ENCODE results near the gene CHCHD1. TPM values are rescaled to one million over a fixed set of nuclear protein-coding genes. Genes with fewer than 3 reads are reported as not detected.
A peak's percentile ranks its signal among the peaks of the same experiment; 100 is the strongest.

The CHCHD1 gene
- total RNA-seq, 1 experiment from 2014 or later, result 36.6 TPM

- TF ChIP-seq ZNF274 (IDR thresholded peaks at IDR 0.05; ENCODE audit: low read depth, low read length), result no peak
- no peak for TF ChIP-seq POLR2A (IDR thresholded peaks at IDR 0.05; ENCODE audit: borderline replicate concordance, extremely low read depth, insufficient read depth, insufficient read length)
- TF ChIP-seq ELF1 (IDR thresholded peaks at IDR 0.05; ENCODE audit: borderline replicate concordance, low read depth), result no peak
- TF ChIP-seq FOSL1 (IDR thresholded peaks at IDR 0.05; ENCODE audit: low read depth), result no peak
- no peak for TF ChIP-seq CTCF (IDR thresholded peaks at IDR 0.05 in 2 of 3, conservative IDR thresholded peaks at IDR 0.05 in 1 of 3; ENCODE audit: borderline replicate concordance in 1 of 3, insufficient read depth in 1 of 3, low read depth in 2 of 3, low read length in 2 of 3)
These were observed 29.1 kb downstream of the CHCHD1 start (continued) for GRCh38 chr10:73810735-73811465.

GRCh38 chr10:73812657-73813056, 30.8 kb downstream of the CHCHD1 start:
- Histone ChIP-seq H3K27ac (ENCODE audit: low read depth, low read length) (no peak overlapping the region), H3K27me3 (ENCODE audit: insufficient read depth, low read length) (no peaks in the 10 kb centered on the region), H3K79me2 (ENCODE audit: insufficient read depth, low read length) (0 out of 2 replicates have a peak, but pooled peaks cover 5% of the 10 kb centered on the region), H3K9me3 (ENCODE audit: control insufficient read depth in 1 of 2, insufficient read depth in 1 of 2, low read depth in 1 of 2, low read length in 2 of 2) (no peaks in the 10 kb centered on the region), H3K9me2 (ENCODE audit: insufficient read depth) (no peaks in the 10 kb centered on the region), H2AFZ (ENCODE audit: low read depth, low read length, poor library complexity, severe bottlenecking) (no peak overlapping the region), H3K4me2 (ENCODE audit: low read length) (peak overlapping the region; percentile 53; the same call in 1 of the 2 replicates), H4K20me1 (ENCODE audit: insufficient read depth) (no peaks in the 10 kb centered on the region), H3K36me3 (ENCODE audit: control insufficient read depth in 1 of 2, insufficient read depth in 2 of 2, low read length in 2 of 2) (peaks cover 10 to 18% of the 10 kb centered on the region in 2 experiments; a peak in 3 of 4 replicates), H3K4me3 (replicated peaks in 1 of 2; ENCODE audit: low read depth in 1 of 2, low read length in 2 of 2) (no peak overlapping the region), H3K9ac (ENCODE audit: low read length) (no peak overlapping the region), H3K4me1 (ENCODE audit: control insufficient read depth in 1 of 2, insufficient read depth in 2 of 2, low read length in 2 of 2) (peaks cover 4 to 26% of the 10 kb centered on the region in 2 experiments; a peak in 3 of 4 replicates)
- no peak for ATAC-seq
- ChIA-PET RAD21 (ENCODE audit: low non-redundant PET in 1 of 2, low total read pairs in 2 of 2, uncharacterized antibody in 2 of 2, unreplicated experiment in 2 of 2) (no interaction called here), POLR2A (no interaction called here), CTCF (no interaction called here)
- DNase-seq (ENCODE audit: low read depth, low spot score), result no peak
- no TSS peak for BruUV-seq (replicated peaks)
- intact Hi-C loops (cut with micrococcal nuclease), result no loop called here
- TF ChIP-seq REST (IDR thresholded peaks at IDR 0.05; ENCODE audit: low read depth) (no peak), SIN3A (IDR thresholded peaks at IDR 0.05; ENCODE audit: low read depth) (no peak), EZH2 (IDR thresholded peaks at IDR 0.05) (no peak), SRF (IDR thresholded peaks at IDR 0.05; ENCODE audit: low read depth) (no peak), FOSL1 (IDR thresholded peaks at IDR 0.05; ENCODE audit: low read depth) (no peak), POLR2A (IDR thresholded peaks at IDR 0.05; ENCODE audit: borderline replicate concordance, extremely low read depth, insufficient read depth, insufficient read length) (no peak), YY1 (IDR thresholded peaks at IDR 0.05; ENCODE audit: extremely low read depth, insufficient replicate concordance, low read depth, low read length) (no peak), EGR1 (IDR thresholded peaks at IDR 0.05; ENCODE audit: low read depth) (no peak), SP1 (IDR thresholded peaks at IDR 0.05; ENCODE audit: low read depth) (no peak), POLR2AphosphoS5 (IDR thresholded peaks at IDR 0.05; ENCODE audit: low read depth, low read length) (no peak), ZBTB33 (IDR thresholded peaks at IDR 0.05; ENCODE audit: extremely low read depth, insufficient replicate concordance, low read length) (no peak), ATF3 (IDR thresholded peaks at IDR 0.05) (no peak), CEBPB (IDR thresholded peaks at IDR 0.05; ENCODE audit: low read depth) (no peak), ZNF274 (IDR thresholded peaks at IDR 0.05; ENCODE audit: low read depth, low read length) (no peak), CBX3 (IDR thresholded peaks at IDR 0.05; ENCODE audit: low read depth) (no peak)
